HEK293 (cell line): ENCODE measurements around the gene PLXNA3.
A peak's percentile ranks its signal among the peaks of the same experiment; 100 is the strongest.
"Not testable (repeated sequence)": the region's sequence is repeated elsewhere in the genome, so short reads cannot be mapped to it uniquely, and the experiment has no call there.

Experiments
- CTCF ChIA-PET: fragments of 350-600 bp; formaldehyde crosslinking; extraction: SDS; loops from one replicate; lab custom pipeline; 2021; ENCODE audit warnings: antibody characterized with exemption; lab: Yijun Ruan, JAX
- POLR2A ChIA-PET: fragments of 300-600 bp; formaldehyde crosslinking; extraction: SDS; loops from one replicate; lab custom pipeline; 2020; ENCODE audit warnings: antibody characterized with exemption, inconsistent platforms; lab: Yijun Ruan, JAX
- H3K27ac ChIP-seq: fragments of 200-500 bp; sonication (Bioruptor generic); 2 replicates; pipeline ENCODE4 v1.5.1; 2014; ENCODE audit warnings: low read depth, low read length, control low read depth, inconsistent platforms; ENCODE audit errors: extremely low read depth
- H3K36me3 ChIP-seq, 2 experiments: fragments of 200-500 bp in 1 of 2; sonication (Bioruptor generic) in 1 of 2; 1 replicate in 1 of 2; 2 replicates in 1 of 2; pipeline ENCODE4 v1.5.1; 2014 to 2017; ENCODE audit warnings: inconsistent platforms in 2 of 2, low read length in 2 of 2; ENCODE audit not compliant: control insufficient read depth in 2 of 2, insufficient read depth in 1 of 2
- H3K4me1 ChIP-seq: fragments of 200-500 bp; sonication (Bioruptor generic); 2 replicates; pipeline ENCODE4 v1.5.1; 2014; ENCODE audit warnings: mild to moderate bottlenecking, low read length, inconsistent platforms; ENCODE audit not compliant: control insufficient read depth, insufficient read depth
- H3K4me3 ChIP-seq: 2 replicates; pipeline ENCODE4 v1.5.1; 2011; ENCODE audit warnings: low read depth, mild to moderate bottlenecking, control low read depth, low read length, moderate library complexity
- H3K9me3 ChIP-seq: fragments of 200-500 bp; sonication (Bioruptor generic); 2 replicates; pipeline ENCODE4 v1.5.1; 2014; ENCODE audit warnings: low read depth, low read length, inconsistent platforms; ENCODE audit not compliant: control insufficient read depth, insufficient read depth
- KLF1 ChIP-seq: fragments of 450-650 bp; formaldehyde crosslinking; IDR thresholded peaks from 2 replicates; pipeline ENCODE4 v1.5.1; 2016; ENCODE audit warnings: missing biosample characterization, missing genetic modification characterization
- OSR2 ChIP-seq: fragments of 450-650 bp; formaldehyde crosslinking; IDR thresholded peaks from 2 replicates; pipeline ENCODE4 v1.5.1; 2016; ENCODE audit warnings: missing biosample characterization, missing genetic modification characterization
- ZNF121 ChIP-seq: fragments of 450-650 bp; formaldehyde crosslinking; IDR thresholded peaks from 2 replicates; pipeline ENCODE4 v1.5.1; 2016; ENCODE audit warnings: missing biosample characterization, missing genetic modification characterization
- ZNF138 ChIP-seq: fragments of 450-650 bp; formaldehyde crosslinking; IDR thresholded peaks from 2 replicates; pipeline ENCODE4 v1.5.1; 2016; ENCODE audit warnings: missing biosample characterization, missing genetic modification characterization, borderline replicate concordance
- ZNF214 ChIP-seq: fragments of 450-650 bp; formaldehyde crosslinking; IDR thresholded peaks from 2 replicates; pipeline ENCODE4 v1.5.1; 2017; ENCODE audit warnings: missing biosample characterization, mild to moderate bottlenecking, missing genetic modification characterization, borderline replicate concordance
- ZNF530 ChIP-seq: fragments of 450-650 bp; formaldehyde crosslinking; IDR thresholded peaks from 2 replicates; pipeline ENCODE4 v1.5.1; 2016; ENCODE audit warnings: low read depth, missing biosample characterization, missing genetic modification characterization
- ZNF544 ChIP-seq: fragments of 450-650 bp; formaldehyde crosslinking; IDR thresholded peaks from 2 replicates; pipeline ENCODE4 v1.5.0; 2017; ENCODE audit warnings: missing biosample characterization, missing genetic modification characterization
- ZNF560 ChIP-seq: fragments of 450-650 bp; formaldehyde crosslinking; IDR thresholded peaks from 2 replicates; pipeline ENCODE4 v1.5.1; 2017; ENCODE audit warnings: missing biosample characterization, missing genetic modification characterization, borderline replicate concordance
- ZNF585B ChIP-seq: fragments of 450-650 bp; formaldehyde crosslinking; IDR thresholded peaks from 2 replicates; pipeline ENCODE4 v1.5.1; 2016; ENCODE audit warnings: missing biosample characterization, missing genetic modification characterization
- TF ChIP-seq, protein P1 (sequence below): fragments of 450-650 bp; formaldehyde crosslinking; IDR thresholded peaks from 2 replicates; pipeline ENCODE4 v1.5.1; 2016; ENCODE audit warnings: missing biosample characterization, missing genetic modification characterization
- TF ChIP-seq, protein P2 (sequence below): fragments of 450-650 bp; formaldehyde crosslinking; IDR thresholded peaks from 2 replicates; pipeline ENCODE4 v1.5.1; 2016; ENCODE audit warnings: missing biosample characterization, missing genetic modification characterization

Gene PLXNA3

DNA sequence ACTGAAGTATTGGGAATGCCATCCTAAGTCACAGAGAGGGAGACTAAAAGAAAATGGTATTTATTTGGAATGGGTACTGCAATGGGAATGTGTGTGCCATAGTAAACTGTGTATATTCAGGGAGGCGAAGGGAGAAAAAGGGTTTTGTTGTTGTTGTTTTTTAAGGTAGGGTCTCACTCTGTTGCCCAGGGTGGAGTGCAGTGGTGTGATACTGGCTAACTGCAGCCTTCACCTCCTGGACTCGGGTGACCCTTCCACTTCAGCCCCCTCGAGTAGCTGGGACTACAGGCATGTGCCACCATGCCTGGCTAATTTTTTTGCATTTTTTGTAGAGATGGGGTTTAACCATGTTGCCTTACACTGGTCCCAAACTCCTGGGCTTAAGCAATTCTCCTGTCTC is 36.6 kb downstream of the PLXNA3 start:
- POLR2A ChIA-PET = no interaction called here
- Histone ChIP-seq H3K27ac (no peak overlapping the region), H3K36me3 (no peaks in the 10 kb centered on the region), H3K4me3 (no peak overlapping the region), H3K4me1 (no peaks in the 10 kb centered on the region; the same call in 1 of the 2 replicates), H3K9me3 (no peaks in the 10 kb centered on the region; the same call in 1 of the 2 replicates)
- CTCF ChIA-PET = interaction anchor here (0.6 kb wide), 1 partner anchor 763 kb away, joined by 4 read pairs; no protein-coding TSS in a partner anchor
- no peak for TF ChIP-seq ZNF544
- TF ChIP-seq, protein P1, sequence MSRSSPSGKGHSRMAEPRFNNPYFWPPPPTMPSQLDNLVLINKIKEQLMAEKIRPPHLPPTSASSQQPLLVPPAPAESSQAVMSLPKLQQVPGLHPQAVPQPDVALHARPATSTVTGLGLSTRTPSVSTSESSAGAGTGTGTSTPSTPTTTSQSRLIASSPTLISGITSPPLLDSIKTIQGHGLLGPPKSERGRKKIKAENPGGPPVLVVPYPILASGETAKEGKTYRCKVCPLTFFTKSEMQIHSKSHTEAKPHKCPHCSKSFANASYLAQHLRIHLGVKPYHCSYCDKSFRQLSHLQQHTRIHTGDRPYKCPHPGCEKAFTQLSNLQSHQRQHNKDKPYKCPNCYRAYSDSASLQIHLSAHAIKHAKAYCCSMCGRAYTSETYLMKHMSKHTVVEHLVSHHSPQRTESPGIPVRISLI (tag by site-specific recombination) = no peak
- no peak for TF ChIP-seq ZNF560 (tag by site-specific recombination)
- TF ChIP-seq ZNF585B (tag by site-specific recombination) = no peak
- no peak for TF ChIP-seq OSR2
- TF ChIP-seq ZNF214 (tag by site-specific recombination) = no peak
- TF ChIP-seq ZNF121 = peak; percentile 61; the same call in 1 of the 2 replicates
- TF ChIP-seq ZNF530 (tag by site-specific recombination) = no peak
- TF ChIP-seq, all 188 proteins: peak for 1

DNA sequence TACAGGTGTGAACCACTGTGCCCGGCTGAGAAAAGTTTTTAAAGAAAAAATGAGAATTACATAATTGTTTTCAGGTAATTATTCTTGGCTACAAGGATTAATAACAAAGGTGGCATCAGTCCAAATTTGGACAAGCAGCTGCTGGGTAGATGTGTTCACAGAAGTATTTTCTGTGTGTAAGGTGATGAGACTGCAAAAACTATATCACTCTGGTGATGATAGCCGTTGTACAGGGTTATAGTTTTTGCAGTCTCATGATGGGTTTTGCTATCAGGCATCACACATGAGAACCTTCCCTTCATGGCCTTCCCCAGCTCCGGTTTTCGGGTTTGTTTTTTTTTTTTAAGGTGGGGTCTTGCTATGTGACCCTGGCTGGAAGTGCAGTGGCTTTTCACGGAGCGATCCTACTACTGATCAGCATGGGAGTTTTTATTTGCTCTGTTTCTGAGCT is 37.4 kb downstream of the PLXNA3 start:
- no peak for TF ChIP-seq ZNF138 (tag by site-specific recombination)
- Histone ChIP-seq H3K36me3 (no peaks in the 10 kb centered on the region), H3K27ac (no peak overlapping the region), H3K4me3 (no peak overlapping the region), H3K9me3 (no peaks in the 10 kb centered on the region; the same call in 1 of the 2 replicates), H3K4me1 (no peaks in the 10 kb centered on the region)
- POLR2A ChIA-PET = interaction anchor here (0.6 to 1.1 kb wide), 2 partner anchors 18 to 124 kb away, joined by 3 to 4 read pairs; no protein-coding TSS in a partner anchor
- CTCF ChIA-PET = interaction anchor here (0.6 kb wide), 1 partner anchor 764 kb away, joined by 4 read pairs; no protein-coding TSS in a partner anchor

DNA sequence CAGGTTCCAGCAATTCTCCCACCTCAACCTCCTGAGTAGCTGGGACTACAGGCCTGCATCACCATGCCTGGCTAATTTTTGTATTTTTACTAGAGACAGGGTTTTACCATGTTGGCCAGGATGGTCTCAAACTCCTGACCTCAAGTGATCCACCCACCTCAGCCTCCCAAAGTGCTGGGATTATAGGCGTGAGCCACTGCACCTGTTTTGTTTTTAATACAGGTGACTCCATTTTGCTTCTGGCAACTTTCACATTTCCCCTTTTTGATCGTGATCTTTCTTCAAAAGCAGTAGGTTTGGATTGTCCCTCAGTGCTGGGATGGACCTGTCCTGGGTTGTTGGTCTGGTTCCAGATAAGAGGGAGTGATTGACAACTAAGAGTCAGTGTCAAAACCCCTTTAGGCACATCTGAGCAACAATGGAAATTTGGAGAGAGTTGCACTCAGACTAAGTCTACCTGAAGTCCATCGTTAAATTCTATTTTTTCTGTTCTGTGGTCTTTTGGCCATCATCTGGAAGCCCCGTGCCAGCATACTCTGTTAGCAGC is 38.6 kb downstream of the PLXNA3 start:
- not testable (repeated sequence) for H3K27ac ChIP-seq, H3K9me3 ChIP-seq, H3K36me3 ChIP-seq, H3K4me1 ChIP-seq, H3K4me3 ChIP-seq
- POLR2A ChIA-PET = interaction anchor here (0.7 to 1.1 kb wide), 2 partner anchors 10 to 126 kb away, joined by 3 to 4 read pairs; partner anchors contain the start of gene UBL4A
- TF ChIP-seq, protein P2, sequence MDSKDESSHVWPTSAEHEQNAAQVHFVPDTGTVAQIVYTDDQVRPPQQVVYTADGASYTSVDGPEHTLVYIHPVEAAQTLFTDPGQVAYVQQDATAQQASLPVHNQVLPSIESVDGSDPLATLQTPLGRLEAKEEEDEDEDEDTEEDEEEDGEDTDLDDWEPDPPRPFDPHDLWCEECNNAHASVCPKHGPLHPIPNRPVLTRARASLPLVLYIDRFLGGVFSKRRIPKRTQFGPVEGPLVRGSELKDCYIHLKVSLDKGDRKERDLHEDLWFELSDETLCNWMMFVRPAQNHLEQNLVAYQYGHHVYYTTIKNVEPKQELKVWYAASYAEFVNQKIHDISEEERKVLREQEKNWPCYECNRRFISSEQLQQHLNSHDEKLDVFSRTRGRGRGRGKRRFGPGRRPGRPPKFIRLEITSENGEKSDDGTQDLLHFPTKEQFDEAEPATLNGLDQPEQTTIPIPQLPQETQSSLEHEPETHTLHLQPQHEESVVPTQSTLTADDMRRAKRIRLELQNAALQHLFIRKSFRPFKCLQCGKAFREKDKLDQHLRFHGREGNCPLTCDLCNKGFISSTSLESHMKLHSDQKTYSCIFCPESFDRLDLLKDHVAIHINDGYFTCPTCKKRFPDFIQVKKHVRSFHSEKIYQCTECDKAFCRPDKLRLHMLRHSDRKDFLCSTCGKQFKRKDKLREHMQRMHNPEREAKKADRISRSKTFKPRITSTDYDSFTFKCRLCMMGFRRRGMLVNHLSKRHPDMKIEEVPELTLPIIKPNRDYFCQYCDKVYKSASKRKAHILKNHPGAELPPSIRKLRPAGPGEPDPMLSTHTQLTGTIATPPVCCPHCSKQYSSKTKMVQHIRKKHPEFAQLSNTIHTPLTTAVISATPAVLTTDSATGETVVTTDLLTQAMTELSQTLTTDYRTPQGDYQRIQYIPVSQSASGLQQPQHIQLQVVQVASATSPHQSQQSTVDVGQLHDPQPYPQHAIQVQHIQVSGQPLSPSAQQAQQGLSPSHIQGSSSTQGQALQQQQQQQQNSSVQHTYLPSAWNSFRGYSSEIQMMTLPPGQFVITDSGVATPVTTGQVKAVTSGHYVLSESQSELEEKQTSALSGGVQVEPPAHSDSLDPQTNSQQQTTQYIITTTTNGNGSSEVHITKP (tag by site-specific recombination) = peak; percentile 64
- TF ChIP-seq, all 188 proteins: peak for 1; not testable (repeated sequence) for 187
- CTCF ChIA-PET = not testable (repeated sequence)

DNA sequence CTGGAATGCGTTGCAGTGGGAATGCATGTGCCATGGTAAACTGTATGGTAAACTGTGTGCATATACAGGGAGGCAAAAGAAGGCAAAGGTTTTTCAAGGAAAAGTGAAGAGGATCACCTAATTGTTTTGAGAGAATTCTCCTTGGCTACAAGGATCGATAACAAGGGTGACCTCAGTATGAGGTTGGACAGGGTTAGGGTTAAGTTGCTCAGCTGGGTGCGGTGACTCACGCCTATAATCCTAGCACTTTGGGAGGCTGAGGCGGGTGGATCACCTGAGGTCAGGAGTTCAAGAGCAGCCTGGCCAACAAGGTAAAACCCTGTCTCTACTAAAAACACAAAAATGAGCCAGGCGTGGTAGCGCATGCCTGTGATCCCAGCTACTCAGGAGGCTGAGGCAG is 43.3 kb downstream of the PLXNA3 start:
- CTCF ChIA-PET = interaction anchor here (0.7 to 1.2 kb wide), 3 partner anchors 14 to 16 kb away, joined by 3 to 5 read pairs (median 3); no protein-coding TSS in a partner anchor
- TF ChIP-seq KLF1 (tag by site-specific recombination) = peak; percentile 56; the same call in 1 of the 2 replicates
- POLR2A ChIA-PET = not testable (repeated sequence)

More for the DNA sequence above, 43.3 kb downstream of the PLXNA3 start:
- not testable (repeated sequence) for H3K4me3 ChIP-seq, H3K36me3 ChIP-seq, H3K4me1 ChIP-seq, H3K9me3 ChIP-seq, H3K27ac ChIP-seq
